GM06990 (cell line): ENCODE results near the gene CCDC78.

Source experiments
- DNase-seq: peaks from one replicate; pipeline ENCODE4 v3.0.0-alpha.2; 2011; ENCODE audit not compliant: insufficient read length; ENCODE audit errors: extremely low read depth
- H3K27me3 ChIP-seq: replicated peaks from 2 replicates; pipeline ENCODE4 v1.6.0; 2011; ENCODE audit warnings: low read length; ENCODE audit not compliant: control insufficient read depth, insufficient read depth
- H3K36me3 ChIP-seq: 2 replicates; pipeline ENCODE4 v1.5.1; 2011; ENCODE audit warnings: low read length; ENCODE audit not compliant: control insufficient read depth, insufficient read depth
- H3K4me3 ChIP-seq: replicated peaks from 2 replicates; pipeline ENCODE4 v1.5.1; 2011; ENCODE audit warnings: low read depth, mild to moderate bottlenecking, control low read depth, low read length
- CTCF ChIP-seq: IDR thresholded peaks from 2 replicates; pipeline ENCODE4 v1.5.1; 2011; ENCODE audit warnings: low read length, control low read depth, mild to moderate bottlenecking, inconsistent platforms; ENCODE audit not compliant: insufficient read depth, poor library complexity, severe bottlenecking

The CCDC78 gene

GRCh38 chr16:762595-763268 is 36.5 kb upstream of the CCDC78 start:
- no peaks in the 10 kb centered on the region for H3K36me3 ChIP-seq
- DNase-seq, result no peak
- H3K27me3 ChIP-seq, result no peaks in the 10 kb centered on the region
- H3K4me3 ChIP-seq, result no peak overlapping the region
- no peak for TF ChIP-seq CTCF

GRCh38 chr16:761625-762513 is 35.6 kb upstream of the CCDC78 start:
- Histone ChIP-seq H3K4me3 (no peak overlapping the region), H3K36me3 (no peaks in the 10 kb centered on the region), H3K27me3 (no peaks in the 10 kb centered on the region)
- no peak for TF ChIP-seq CTCF
- no peak for DNase-seq

GRCh38 chr16:760545-761343 is 34.5 kb upstream of the CCDC78 start, which contains the start of gene MSLN:
MSLN (plus strand) TSS chr16:760734; CDS start chr16:762681, 1,947 bp downstream.
- no peak for DNase-seq
- TF ChIP-seq CTCF, result no peak
- H3K27me3 ChIP-seq, result no peaks in the 10 kb centered on the region
- no peak within 1 kb of the TSS for H3K4me3 ChIP-seq
- no peaks in the 10 kb centered on the region for H3K36me3 ChIP-seq

GRCh38 chr16:760065-760464 is 33.8 kb upstream of the CCDC78 start:
- Histone ChIP-seq H3K27me3 (no peaks in the 10 kb centered on the region), H3K4me3 (no peak overlapping the region), H3K36me3 (no peaks in the 10 kb centered on the region)
- TF ChIP-seq CTCF, result no peak
- peak; percentile 9 for DNase-seq

GRCh38 chr16:759110-759910 is 33.1 kb upstream of the CCDC78 start:
- no peak for DNase-seq
- H3K36me3 ChIP-seq, result no peaks in the 10 kb centered on the region
- H3K4me3 ChIP-seq, result no peak overlapping the region
- no peak for TF ChIP-seq CTCF
- H3K27me3 ChIP-seq, result no peaks in the 10 kb centered on the region
